ENCODE measurements around the gene ADAM12. TPM values are rescaled to one million over a fixed set of nuclear protein-coding genes. Genes with fewer than 3 reads are reported as not detected.

ADAM12 gene
- total RNA-seq, 1 experiment from 2014 or later, result 16.8 TPM

DNA sequence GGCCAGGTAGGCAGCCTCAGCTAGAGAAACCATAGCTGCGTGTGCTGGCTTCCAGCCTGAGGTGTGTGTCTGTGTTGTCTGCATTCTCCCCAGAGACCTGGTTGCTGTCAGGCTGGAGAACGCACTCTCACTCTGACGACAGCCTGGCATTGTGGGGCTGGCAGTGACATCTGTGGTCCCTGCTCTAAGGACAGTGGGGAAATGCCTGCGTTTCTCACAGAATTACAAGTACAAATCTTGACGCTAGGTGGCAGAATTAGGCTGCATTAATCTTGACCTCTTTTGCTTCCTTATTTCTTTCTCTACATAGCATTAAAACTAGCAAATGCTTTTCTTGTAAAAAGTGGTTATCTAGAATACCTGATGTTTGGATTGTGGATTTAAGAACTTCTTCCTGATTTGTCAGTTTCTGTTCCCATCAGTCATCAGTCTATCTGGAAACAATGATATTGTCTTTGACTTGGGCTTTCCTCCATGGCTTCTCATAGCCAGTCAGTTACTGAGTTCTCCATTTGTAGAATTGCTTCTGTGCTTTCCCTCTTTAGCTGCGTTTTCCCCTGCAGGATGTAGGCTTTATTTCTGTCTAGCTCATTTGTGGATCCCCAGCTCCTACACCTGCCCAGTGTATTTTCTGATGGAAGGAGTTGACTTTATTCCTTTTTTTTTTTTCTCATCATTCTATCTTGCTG, 405.9 kb downstream of the ADAM12 start:
- H3K27me3 ChIP-seq (ENCODE audit: insufficient read depth, low read depth), result no peaks in the 10 kb centered on the region
- H3K4me3 ChIP-seq, result no peak overlapping the region
- peak; percentile 18 to 47 for DNase-seq
- H3F3A ChIP-seq (ENCODE audit: insufficient read depth, low read depth), result no peaks in the 10 kb centered on the region
- H2AFZ ChIP-seq, result no peak overlapping the region
- BruUV-seq (replicated peaks), result no TSS peak
- no peak overlapping the region for H3K27ac ChIP-seq
- no peaks in the 10 kb centered on the region for H3K9me3 ChIP-seq (ENCODE audit: insufficient read depth, low read depth)
- no peak overlapping the region for H3K4me2 ChIP-seq
- H4K20me1 ChIP-seq (ENCODE audit: insufficient read depth), result no peaks in the 10 kb centered on the region
- H3K9me2 ChIP-seq (ENCODE audit: insufficient read depth), result no peaks in the 10 kb centered on the region
- intact Hi-C loops (cut with micrococcal nuclease; ENCODE audit: unreplicated experiment), result loop anchor here (1.0 to 5.0 kb wide), 4 partner anchors 115 to 767 kb away; no protein-coding TSS in a partner anchor
- ChIA-PET CTCF (interaction anchor here (0.7 kb wide), 1 partner anchor 298 kb away, joined by 3 read pairs; no protein-coding TSS in a partner anchor), POLR2A (ENCODE audit: unreplicated experiment) (no interaction called here)
- no peaks in the 10 kb centered on the region for H3K4me1 ChIP-seq (replicated peaks; ENCODE audit: insufficient read depth)
- no peaks in the 10 kb centered on the region for H3K36me3 ChIP-seq (ENCODE audit: low read depth)
- no peaks in the 10 kb centered on the region for H3K79me2 ChIP-seq (ENCODE audit: low read depth)
- TF ChIP-seq CTCF (conservative IDR thresholded peaks at IDR 0.05) (peak; percentile 72), EZH2 (IDR thresholded peaks at IDR 0.05; ENCODE audit: low read depth) (no peak)

GRCh38 chr10:125980521-125981035, 407.7 kb downstream of the ADAM12 start:
- no peak overlapping the region for H2AFZ ChIP-seq
- no peaks in the 10 kb centered on the region for H4K20me1 ChIP-seq (ENCODE audit: insufficient read depth)
- no TSS peak for BruUV-seq (replicated peaks)
- no peak overlapping the region for H3K4me3 ChIP-seq
- no peaks in the 10 kb centered on the region for H3K4me1 ChIP-seq (replicated peaks; ENCODE audit: insufficient read depth)
- H3K9me3 ChIP-seq (ENCODE audit: insufficient read depth, low read depth), result no peaks in the 10 kb centered on the region
- no peaks in the 10 kb centered on the region for H3K9me2 ChIP-seq (ENCODE audit: insufficient read depth)
- no peak for DNase-seq
- TF ChIP-seq EZH2 (IDR thresholded peaks at IDR 0.05; ENCODE audit: low read depth) (no peak), CTCF (conservative IDR thresholded peaks at IDR 0.05) (no peak)
- H3K27me3 ChIP-seq (ENCODE audit: insufficient read depth, low read depth), result no peaks in the 10 kb centered on the region
- no peaks in the 10 kb centered on the region for H3K79me2 ChIP-seq (ENCODE audit: low read depth)
- intact Hi-C loops (cut with micrococcal nuclease; ENCODE audit: unreplicated experiment), result loop anchor here (5.0 kb wide), 1 partner anchor 113 kb away; no protein-coding TSS in a partner anchor
- ChIA-PET POLR2A (ENCODE audit: unreplicated experiment) (no interaction called here), CTCF (interaction anchor here (0.6 kb wide), 1 partner anchor 204 kb away, joined by 5 read pairs; no protein-coding TSS in a partner anchor)
- H3K36me3 ChIP-seq (ENCODE audit: low read depth), result no peaks in the 10 kb centered on the region
- no peak overlapping the region for H3K4me2 ChIP-seq
- no peak overlapping the region for H3K27ac ChIP-seq
- no peaks in the 10 kb centered on the region for H3F3A ChIP-seq (ENCODE audit: insufficient read depth, low read depth)

DNA sequence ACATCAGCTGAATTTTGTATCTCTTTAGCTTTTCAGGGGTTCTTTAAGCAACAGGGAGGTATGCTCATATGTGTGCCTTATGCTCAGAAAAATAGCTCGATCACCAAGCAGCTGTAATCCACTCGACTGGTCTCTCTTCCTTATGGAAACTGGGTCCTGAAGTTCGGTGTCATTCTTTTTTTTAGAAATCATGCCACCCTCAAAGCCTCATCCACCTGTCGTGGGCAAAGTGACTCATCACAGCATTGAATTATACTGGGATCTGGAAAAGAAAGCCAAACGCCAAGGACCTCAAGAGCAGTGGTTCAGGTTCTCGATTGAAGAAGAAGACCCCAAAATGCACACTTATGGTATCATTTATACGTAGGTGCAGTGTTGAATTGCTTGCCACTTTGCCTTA, 408.3 kb downstream of the ADAM12 start:
- no peak overlapping the region for H3K27ac ChIP-seq
- H3K4me3 ChIP-seq, result no peak overlapping the region
- no peaks in the 10 kb centered on the region for H3K36me3 ChIP-seq (ENCODE audit: low read depth)
- CTCF ChIA-PET, result no interaction called here
- no peak overlapping the region for H2AFZ ChIP-seq
- intact Hi-C loops (cut with micrococcal nuclease; ENCODE audit: unreplicated experiment), result loop anchor here (5.0 kb wide), 1 partner anchor 113 kb away; no protein-coding TSS in a partner anchor
- no peaks in the 10 kb centered on the region for H3F3A ChIP-seq (ENCODE audit: insufficient read depth, low read depth)
- H3K9me2 ChIP-seq (ENCODE audit: insufficient read depth), result no peaks in the 10 kb centered on the region
- no peak overlapping the region for H3K4me2 ChIP-seq
- H4K20me1 ChIP-seq (ENCODE audit: insufficient read depth), result no peaks in the 10 kb centered on the region
- no peaks in the 10 kb centered on the region for H3K79me2 ChIP-seq (ENCODE audit: low read depth)
- no peaks in the 10 kb centered on the region for H3K4me1 ChIP-seq (replicated peaks; ENCODE audit: insufficient read depth)
- POLR2A ChIA-PET (ENCODE audit: unreplicated experiment), result no interaction called here
- DNase-seq, result no peak
- BruUV-seq (replicated peaks), result no TSS peak
- TF ChIP-seq CTCF (conservative IDR thresholded peaks at IDR 0.05) (no peak), EZH2 (IDR thresholded peaks at IDR 0.05; ENCODE audit: low read depth) (no peak)
- H3K27me3 ChIP-seq (ENCODE audit: insufficient read depth, low read depth), result no peaks in the 10 kb centered on the region
- no peaks in the 10 kb centered on the region for H3K9me3 ChIP-seq (ENCODE audit: insufficient read depth, low read depth)
